Stimulated activated naive CD8-positive, alpha-beta T cell treated with anti-CD3 and anti-CD28 coated beads, Interleukin-15, Interleukin-2, amounts not matched to agents 100 U/mL and 50 U/mL, for 24 hours (primary cell): ENCODE data around the gene SMIM44.
A peak's percentile ranks its signal among the peaks of the same experiment; 100 is the strongest.

Experiments used
- ATAC-seq: fragments of 150-1000 bp; cut with Tn5 transposase; one replicate; pipeline ENCODE4 v1.10.0; 2021
- DNase-seq: peaks from one replicate; pipeline ENCODE4 v3.0.0; 2021

The SMIM44 gene

DNA sequence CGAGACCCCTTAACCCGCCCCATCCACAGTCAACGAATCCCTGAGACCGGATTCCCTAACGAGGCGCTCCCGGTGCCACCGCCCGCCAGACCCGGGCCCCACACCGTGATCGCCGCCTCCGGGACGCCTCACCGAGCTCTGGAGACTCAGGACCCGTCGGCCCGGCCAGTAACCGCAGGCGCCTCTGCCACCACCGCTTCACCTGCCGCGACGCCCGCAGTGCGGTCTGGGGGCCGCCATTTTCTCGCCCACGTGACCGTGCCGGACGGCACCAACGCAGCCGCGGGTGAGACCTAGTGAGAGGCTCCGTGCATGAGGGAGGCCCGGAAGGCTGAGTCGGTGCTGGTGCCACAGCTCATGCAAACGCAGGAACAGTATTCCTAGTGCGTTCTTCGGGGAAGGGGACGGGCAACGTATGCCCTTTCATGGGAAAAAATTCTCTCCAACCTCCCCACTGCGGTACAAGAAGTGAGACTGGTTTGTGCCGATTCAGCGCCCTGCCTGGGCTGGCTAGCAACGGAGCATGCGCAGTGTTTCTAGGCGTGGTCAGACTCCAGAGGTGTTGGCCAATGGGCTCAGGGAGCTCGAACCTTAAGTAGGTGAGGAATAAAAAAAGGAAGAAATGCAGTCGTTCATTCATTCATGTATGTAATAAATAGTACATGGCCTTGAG is 17.3 kb upstream of the SMIM44 start, which contains the start of gene DOHH:
TSS of gene DOHH (minus strand) at position 246 of the 673 bp plus-strand sequence. CDS start 3,860 bp downstream, outside the sequence.
- peak; percentile 82 for ATAC-seq
- peak; percentile 96 for DNase-seq

DNA sequence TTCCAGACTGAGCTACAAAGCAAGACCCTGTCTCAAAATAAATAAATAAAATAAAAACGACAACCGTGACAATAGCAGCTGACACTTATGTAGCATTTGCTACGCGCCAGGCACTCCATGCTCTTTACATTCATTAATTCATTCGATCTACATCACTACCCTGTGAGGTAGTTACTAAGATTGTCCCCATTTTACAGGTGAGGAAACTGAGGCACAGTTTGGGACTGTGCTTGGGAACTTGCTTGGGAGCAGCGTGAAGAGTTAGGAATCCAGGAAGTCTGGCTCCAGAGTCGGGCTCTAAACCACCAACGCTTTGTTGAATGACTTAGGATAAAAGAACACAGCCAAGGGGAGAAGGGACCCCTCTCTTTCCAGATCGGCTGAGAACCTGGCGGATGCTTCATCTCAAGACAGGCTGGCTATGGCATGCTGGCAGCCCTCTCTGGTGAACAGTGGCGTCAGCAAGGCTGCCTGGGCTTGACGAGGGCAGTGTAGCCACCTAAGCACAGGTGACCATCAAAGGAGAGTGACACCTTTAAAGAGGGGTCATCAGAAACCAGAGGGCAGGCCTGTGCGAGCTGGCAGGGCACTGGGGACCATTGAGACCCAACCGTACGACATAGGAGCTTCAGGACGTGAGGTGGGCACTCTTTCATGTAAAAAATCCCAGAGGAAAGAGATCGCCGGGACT is 16.6 kb upstream of the SMIM44 start:
- ATAC-seq: no peak

DNA sequence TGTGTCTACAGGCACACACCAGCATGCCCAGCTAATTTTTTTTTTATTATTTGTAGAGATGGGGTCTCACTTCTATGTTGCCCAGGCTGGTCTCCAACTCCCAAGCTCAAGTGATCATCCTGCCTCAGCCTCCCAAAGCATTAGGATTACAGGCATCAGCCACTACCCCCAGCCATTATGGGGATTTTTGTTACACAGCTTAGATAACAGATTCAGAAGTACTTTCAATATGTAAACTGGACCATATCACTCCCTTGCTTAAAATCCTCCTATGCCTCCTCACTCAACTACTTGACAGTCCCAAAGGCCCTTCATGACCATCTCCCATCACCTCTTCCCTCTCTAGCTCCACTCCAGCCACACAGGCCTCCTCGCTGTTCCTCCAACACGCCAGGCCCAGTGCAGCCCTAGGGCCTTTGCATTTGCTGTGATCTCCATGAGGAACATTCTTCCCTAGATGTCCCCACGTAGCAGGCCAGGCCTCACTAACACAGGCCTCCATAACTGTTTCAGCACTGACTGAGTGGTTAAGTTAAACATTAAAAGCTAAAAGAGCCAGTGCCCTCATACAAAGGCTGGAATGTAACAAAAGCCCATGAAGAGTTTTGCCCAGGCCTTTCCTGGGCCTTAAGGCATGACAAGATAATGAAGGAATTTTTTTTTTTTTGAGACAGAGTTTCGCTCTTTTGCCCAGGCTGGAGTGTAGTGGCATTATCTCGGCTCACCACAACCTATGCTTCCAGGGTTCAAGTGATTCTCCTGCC is 14.7 kb upstream of the SMIM44 start:
- ATAC-seq (no peak), DNase-seq (no peak)

More for the DNA sequence above, 16.6 kb upstream of the SMIM44 start:
- DNase-seq: no peak

DNA sequence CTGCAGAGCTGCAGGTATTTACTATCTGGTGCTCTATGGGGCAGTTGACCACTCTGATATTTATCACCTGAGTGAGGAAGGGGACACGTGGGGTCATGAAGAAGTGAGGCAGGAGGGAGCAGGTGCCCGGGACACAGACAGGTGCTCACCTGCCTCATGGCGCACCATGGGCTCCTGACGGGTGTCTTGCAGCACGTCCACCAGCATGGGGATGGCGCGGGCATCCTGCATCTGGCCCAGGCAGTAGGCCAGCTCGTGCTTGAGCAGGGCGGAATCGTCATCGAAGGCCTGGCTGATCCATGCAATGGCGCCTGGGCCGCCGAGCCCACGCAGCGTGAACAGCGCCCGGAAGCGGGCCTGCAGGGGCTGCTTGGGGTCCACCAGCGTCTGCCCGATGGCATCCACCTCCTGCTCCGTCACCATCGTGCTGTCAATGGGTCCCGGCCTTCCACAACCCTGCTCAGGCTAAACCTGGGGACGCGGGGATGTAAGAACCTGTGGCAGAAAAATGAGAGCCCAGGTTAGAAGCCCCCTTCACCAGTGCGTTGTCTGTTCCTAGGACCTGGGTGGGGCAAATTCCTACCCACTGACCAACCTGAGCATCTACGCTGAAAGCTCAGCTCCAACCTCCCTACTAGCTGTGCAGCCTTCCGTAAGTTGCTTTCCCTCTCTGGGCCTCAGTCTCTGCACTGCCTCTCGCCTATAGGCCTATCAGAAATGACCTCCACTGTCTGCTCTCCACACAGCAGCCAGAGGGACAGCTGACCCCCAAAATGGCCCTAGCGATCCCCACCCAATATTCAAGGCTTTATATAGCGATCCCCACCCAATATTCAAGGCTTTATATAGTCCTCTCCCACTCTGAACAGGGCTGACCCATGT is 13.4 kb upstream of the SMIM44 start:
- DNase-seq (no peak), ATAC-seq (no peak)

GRCh38 chr19:3494559-3494958 is 11.3 kb upstream of the SMIM44 start:
- ATAC-seq: peak; percentile 56
- peak; percentile 67 for DNase-seq

DNA sequence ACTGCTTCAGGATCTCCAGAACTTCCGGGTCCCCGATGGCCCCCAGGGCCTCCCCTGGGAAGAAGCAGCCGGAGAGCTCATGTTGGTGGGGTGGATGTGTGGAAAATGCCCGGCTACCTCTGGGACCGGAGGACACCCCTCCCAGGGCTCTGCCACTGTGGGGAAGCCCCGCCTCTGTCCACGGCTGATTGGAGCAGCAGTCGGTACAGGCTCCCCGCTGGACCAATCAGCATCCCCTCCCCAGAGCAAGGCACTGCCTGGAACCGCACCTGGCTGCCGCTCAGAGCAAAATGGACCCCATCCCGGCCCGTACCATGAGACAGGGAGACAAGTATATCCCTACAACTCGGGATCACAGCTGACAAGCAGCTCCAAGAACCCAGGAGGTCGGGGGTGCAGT is 10.8 kb upstream of the SMIM44 start:
- DNase-seq: peak; percentile 58
- ATAC-seq: peak; percentile 53

GRCh38 chr19:3493651-3494050 is 10.4 kb upstream of the SMIM44 start:
- DNase-seq (no peak), ATAC-seq (no peak)

- no peak for ATAC-seq
These were observed 9.7 kb upstream of the SMIM44 start for GRCh38 chr19:3492919-3493318.

GRCh38 chr19:3492131-3492839 is 9.0 kb upstream of the SMIM44 start:
- ATAC-seq (no peak), DNase-seq (no peak)

More at GRCh38 chr19:3492919-3493318, 9.7 kb upstream of the SMIM44 start:
- DNase-seq: no peak

DNA sequence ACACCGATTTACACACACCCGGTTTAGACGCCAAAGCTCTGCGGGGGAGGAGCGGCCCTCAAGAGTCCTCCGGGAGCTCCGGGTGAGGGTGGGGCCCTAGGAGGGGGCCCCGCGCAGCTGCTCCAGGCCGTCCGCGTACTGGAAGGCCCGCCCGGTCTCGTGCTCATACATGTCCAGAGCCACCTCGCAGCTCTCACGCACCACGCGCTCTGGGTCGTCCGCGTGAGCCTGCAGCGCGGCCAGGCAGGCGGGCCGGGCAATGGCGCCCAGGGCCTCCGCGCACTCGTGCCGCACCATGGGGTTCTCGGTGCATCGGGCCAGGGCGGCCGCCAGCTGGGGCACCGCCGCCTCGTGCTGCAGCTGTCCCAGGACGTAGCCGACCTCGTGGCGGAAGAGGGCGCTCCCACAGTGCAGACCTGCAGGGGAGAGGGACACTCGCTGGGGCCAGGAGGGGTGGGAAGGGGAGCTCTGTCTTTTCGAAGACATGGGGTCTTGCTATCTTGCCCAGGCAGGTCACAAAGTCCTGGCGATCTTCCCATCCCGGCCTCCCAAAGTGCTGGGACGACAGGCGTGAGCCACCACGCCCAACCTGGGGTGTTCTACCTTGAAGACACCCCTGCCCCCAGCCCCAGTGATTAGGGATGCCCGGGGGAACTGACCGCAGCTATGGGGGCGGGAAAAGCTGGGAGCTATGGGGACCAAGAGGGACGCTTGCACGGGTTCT is 8.3 kb upstream of the SMIM44 start:
- DNase-seq: no peak
- ATAC-seq: no peak

DNA sequence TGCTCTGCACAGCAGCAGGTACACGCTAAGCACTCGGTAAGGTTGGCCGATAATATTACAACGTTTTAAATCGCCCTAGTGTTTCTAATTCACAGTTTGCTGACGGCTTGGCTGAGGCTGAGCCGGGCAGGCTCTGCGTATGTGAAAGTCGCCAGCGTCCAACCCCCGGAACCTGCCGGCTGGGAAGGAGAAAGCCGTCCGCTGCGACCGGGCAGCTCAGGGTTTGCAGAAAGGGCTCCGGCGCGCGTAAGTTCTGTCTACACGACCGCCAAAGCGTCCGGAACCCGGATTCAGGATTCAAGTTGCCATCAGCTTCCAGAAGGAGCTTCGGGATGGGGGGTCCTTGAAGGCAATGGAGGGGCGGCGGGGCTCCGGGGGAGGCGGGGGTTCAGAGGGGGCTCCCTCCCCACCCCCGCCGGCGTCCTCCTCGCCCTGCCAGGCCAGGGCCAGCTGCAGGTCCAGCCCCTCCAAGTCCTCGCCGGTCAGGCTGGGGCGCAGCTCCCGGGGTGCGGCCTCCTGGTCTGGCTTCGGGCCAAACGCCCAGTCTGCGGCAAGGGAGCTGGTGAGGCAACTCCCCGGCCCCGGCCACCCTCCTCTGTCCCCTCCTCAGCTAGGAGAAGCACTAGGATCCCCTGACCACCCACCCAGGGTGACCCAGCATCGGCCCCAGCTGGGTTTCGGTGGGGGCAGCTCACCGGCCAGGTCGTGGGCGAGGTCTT is 575 bp downstream of the SMIM44 start:
- no peak for ATAC-seq
- no peak for DNase-seq

DNA sequence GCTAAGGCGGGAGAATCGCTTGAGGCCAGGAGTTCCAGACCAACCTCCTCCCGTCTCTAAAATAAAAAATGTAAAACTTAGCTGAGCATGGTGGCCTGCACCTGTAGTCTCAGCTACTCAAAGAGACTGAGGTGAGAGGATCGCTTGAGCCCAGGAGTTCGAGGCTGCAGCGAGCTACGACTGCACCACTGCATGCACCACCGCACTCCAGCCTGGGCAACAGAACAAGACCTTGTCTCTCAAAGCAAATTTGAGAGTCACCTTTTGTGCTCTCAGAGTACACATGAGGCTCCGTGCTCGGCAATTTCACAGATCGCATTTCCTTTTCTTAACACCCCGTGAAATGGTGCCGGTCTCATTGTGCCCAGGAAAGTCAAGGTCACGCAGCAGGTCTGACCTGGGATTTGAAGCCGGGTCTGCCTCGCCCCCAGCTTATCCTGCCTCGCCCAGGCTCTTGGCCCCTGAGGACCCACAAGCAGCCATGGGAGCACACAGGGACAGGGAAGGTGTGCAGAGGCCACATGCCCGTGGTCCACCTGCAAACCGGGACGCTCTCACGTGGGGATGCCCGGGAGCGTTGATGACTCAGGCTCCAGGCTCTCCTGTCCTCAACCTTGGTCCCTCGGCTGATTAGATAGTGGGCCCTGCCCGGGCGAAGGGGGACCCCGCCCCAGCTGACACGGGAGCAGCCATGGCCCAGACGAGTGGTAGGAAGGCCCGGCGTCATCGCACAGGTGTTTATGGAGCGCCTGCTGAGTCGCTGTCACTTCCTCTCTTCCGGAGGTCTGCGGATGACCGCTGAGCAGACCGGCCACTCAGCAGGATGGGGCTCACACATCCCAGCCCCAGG is 1.8 kb downstream of the SMIM44 start:
- DNase-seq (no peak), ATAC-seq (no peak)

- no peak for ATAC-seq
- DNase-seq: no peak
These were observed 2.7 kb downstream of the SMIM44 start, which contains the start of gene SMIM24 for GRCh38 chr19:3480383-3481091. Gene SMIM24 (minus strand): TSS chr19:3480525. CDS start chr19:3480463, 62 bp downstream.

DNA sequence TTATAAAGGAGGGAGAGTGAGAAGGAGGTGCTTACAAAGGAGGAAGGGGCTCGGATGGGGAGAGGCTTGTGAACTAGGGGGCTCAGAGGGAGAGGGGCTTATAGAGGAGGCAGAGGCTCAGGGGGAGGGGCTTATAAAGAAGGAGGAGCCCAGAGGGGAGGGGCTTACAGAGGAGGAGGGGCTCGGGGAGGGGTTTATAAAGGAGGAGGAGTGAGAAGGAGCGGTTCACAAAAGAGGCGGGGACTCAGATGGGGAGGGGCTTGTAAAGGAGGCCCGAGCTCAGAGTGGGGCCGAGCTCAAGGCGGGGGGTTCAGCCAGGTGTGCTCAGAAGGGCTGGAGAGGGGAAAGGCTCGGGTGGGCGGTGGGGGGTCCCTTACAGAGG is 3.4 kb downstream of the SMIM44 start:
- DNase-seq: peak; percentile 33
- no peak for ATAC-seq

- DNase-seq (peak; percentile 55), ATAC-seq (peak; percentile 11)
These were observed 3.9 kb downstream of the SMIM44 start for GRCh38 chr19:3479177-3479833.

- peak; percentile 13 for ATAC-seq
- DNase-seq: peak; percentile 16
These were observed 4.6 kb downstream of the SMIM44 start for GRCh38 chr19:3478409-3479176.

GRCh38 chr19:3477951-3478350 is 5.3 kb downstream of the SMIM44 start:
- no peak for DNase-seq
- no peak for ATAC-seq
